ENCODE data around the gene QRFP.

Gene QRFP

DNA sequence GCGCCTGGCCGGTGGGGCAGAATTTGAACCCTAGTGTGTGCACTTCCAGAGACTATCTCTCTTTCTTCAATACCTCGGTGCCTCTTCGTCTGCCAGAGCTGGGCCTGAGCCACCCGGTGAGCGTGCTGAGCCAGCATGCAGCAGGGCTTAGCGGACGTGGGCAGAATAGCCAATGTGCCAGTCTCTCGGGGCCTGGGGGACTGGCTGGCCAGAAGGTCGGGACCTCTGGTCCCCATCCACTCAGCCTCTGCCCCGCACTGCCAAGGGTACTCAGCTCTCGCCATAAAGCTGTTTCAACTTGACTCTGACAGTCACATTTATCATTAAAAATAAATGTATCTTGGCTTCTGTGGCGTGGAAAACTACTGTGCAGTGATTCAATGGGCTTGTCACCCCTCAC is 46.6 kb upstream of the QRFP start:
- no peaks in the 10 kb centered on the region for H3K36me3 ChIP-seq (replicated peaks; ENCODE audit: low read depth, low read length)

DNA sequence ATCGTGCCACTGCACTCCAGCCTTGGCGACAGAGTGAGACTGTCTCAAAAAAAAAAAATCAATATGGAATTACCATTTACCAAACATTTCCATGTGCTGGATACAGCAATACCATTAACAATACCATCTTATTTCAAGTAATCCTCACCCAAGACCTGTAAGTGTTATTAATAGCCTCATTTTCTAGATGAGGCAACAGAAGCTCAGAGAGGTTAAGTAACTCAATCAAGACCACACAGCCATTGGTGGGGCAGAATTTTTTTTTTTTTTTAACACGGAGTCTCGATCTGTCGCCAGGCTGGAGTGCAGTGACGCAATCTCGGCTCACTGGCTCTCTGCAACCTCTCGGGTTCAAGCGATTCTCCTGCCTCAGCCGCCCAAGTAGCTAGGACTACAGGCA is 46.1 kb upstream of the QRFP start:
- no peak overlapping the region for H3K4me2 ChIP-seq (ENCODE audit: low read length)
- H2AFZ ChIP-seq (ENCODE audit: low read depth, low read length) = no peak overlapping the region
- TF ChIP-seq EZH2phosphoT487 (IDR thresholded peaks at IDR 0.05; ENCODE audit: low read depth) = no peak
- TF ChIP-seq, protein P1, sequence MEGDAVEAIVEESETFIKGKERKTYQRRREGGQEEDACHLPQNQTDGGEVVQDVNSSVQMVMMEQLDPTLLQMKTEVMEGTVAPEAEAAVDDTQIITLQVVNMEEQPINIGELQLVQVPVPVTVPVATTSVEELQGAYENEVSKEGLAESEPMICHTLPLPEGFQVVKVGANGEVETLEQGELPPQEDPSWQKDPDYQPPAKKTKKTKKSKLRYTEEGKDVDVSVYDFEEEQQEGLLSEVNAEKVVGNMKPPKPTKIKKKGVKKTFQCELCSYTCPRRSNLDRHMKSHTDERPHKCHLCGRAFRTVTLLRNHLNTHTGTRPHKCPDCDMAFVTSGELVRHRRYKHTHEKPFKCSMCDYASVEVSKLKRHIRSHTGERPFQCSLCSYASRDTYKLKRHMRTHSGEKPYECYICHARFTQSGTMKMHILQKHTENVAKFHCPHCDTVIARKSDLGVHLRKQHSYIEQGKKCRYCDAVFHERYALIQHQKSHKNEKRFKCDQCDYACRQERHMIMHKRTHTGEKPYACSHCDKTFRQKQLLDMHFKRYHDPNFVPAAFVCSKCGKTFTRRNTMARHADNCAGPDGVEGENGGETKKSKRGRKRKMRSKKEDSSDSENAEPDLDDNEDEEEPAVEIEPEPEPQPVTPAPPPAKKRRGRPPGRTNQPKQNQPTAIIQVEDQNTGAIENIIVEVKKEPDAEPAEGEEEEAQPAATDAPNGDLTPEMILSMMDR (IDR thresholded peaks at IDR 0.05; ENCODE audit: low read depth, low read length) = no peak
- peaks cover 31% of the 10 kb centered on the region for H3K27me3 ChIP-seq (ENCODE audit: low read depth, low read length)
- no peaks in the 10 kb centered on the region for H3K79me2 ChIP-seq (ENCODE audit: low read length)
- H4K20me1 ChIP-seq (ENCODE audit: insufficient read depth, low read length) = no peaks in the 10 kb centered on the region
- H3K9ac ChIP-seq (ENCODE audit: low read length) = no peak overlapping the region
- no peaks in the 10 kb centered on the region for H3K4me1 ChIP-seq (ENCODE audit: low read length)
- H3K9me3 ChIP-seq (ENCODE audit: insufficient read depth, low read length) = no peaks in the 10 kb centered on the region
- no peak overlapping the region for H3K27ac ChIP-seq (ENCODE audit: low read length)
- H3K36me3 ChIP-seq (replicated peaks; ENCODE audit: low read depth, low read length) = no peaks in the 10 kb centered on the region
- H3K4me3 ChIP-seq (ENCODE audit: low read length) = no peak overlapping the region

More for the DNA sequence above, 46.6 kb upstream of the QRFP start:
- no peak overlapping the region for H3K4me3 ChIP-seq (ENCODE audit: low read length)
- no peaks in the 10 kb centered on the region for H4K20me1 ChIP-seq (ENCODE audit: insufficient read depth, low read length)
- H3K9me3 ChIP-seq (ENCODE audit: insufficient read depth, low read length) = no peaks in the 10 kb centered on the region
- H3K27me3 ChIP-seq (ENCODE audit: low read depth, low read length) = peaks cover 29% of the 10 kb centered on the region
- no peak overlapping the region for H3K9ac ChIP-seq (ENCODE audit: low read length)
- no peak overlapping the region for H2AFZ ChIP-seq (ENCODE audit: low read depth, low read length)
- TF ChIP-seq, protein P1 (IDR thresholded peaks at IDR 0.05; ENCODE audit: low read depth, low read length) = no peak
- no peak for TF ChIP-seq EZH2phosphoT487 (IDR thresholded peaks at IDR 0.05; ENCODE audit: low read depth)
- H3K79me2 ChIP-seq (ENCODE audit: low read length) = no peaks in the 10 kb centered on the region
- no peak overlapping the region for H3K27ac ChIP-seq (ENCODE audit: low read length)
- H3K4me2 ChIP-seq (ENCODE audit: low read length) = no peak overlapping the region
- no peaks in the 10 kb centered on the region for H3K4me1 ChIP-seq (ENCODE audit: low read length)

DNA sequence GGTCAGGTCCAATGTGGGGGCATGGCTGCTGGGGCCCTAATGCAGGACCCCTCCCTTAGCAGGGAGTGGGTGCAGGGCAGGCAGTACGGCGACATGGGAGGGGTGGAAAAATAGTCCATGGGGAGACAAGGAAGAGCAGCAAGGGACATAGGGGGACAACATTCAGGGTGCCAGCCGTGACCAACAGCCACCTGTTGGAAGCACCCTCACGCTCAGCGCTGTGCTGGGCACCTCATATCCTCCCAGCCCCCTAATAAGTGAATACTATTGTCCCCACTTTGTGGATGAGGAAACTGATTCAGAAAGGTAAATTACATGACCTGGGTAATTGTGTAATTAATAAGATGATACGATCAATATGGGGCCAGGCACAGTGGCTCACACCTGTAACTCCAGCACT is 45.5 kb upstream of the QRFP start:
- Histone ChIP-seq H3K4me1 (ENCODE audit: low read length) (no peaks in the 10 kb centered on the region), H3K36me3 (replicated peaks; ENCODE audit: low read depth, low read length) (no peaks in the 10 kb centered on the region), H3K4me3 (ENCODE audit: low read length) (no peak overlapping the region), H2AFZ (ENCODE audit: low read depth, low read length) (no peak overlapping the region), H3K9me3 (ENCODE audit: insufficient read depth, low read length) (no peaks in the 10 kb centered on the region), H3K9ac (ENCODE audit: low read length) (no peak overlapping the region), H3K4me2 (ENCODE audit: low read length) (no peak overlapping the region), H3K79me2 (ENCODE audit: low read length) (no peaks in the 10 kb centered on the region), H3K27ac (ENCODE audit: low read length) (no peak overlapping the region), H4K20me1 (ENCODE audit: insufficient read depth, low read length) (no peaks in the 10 kb centered on the region), H3K27me3 (ENCODE audit: low read depth, low read length) (peaks cover 33% of the 10 kb centered on the region)
- TF ChIP-seq EZH2phosphoT487 (IDR thresholded peaks at IDR 0.05; ENCODE audit: low read depth) = no peak
- TF ChIP-seq, protein P1 (IDR thresholded peaks at IDR 0.05; ENCODE audit: low read depth, low read length) = no peak

DNA sequence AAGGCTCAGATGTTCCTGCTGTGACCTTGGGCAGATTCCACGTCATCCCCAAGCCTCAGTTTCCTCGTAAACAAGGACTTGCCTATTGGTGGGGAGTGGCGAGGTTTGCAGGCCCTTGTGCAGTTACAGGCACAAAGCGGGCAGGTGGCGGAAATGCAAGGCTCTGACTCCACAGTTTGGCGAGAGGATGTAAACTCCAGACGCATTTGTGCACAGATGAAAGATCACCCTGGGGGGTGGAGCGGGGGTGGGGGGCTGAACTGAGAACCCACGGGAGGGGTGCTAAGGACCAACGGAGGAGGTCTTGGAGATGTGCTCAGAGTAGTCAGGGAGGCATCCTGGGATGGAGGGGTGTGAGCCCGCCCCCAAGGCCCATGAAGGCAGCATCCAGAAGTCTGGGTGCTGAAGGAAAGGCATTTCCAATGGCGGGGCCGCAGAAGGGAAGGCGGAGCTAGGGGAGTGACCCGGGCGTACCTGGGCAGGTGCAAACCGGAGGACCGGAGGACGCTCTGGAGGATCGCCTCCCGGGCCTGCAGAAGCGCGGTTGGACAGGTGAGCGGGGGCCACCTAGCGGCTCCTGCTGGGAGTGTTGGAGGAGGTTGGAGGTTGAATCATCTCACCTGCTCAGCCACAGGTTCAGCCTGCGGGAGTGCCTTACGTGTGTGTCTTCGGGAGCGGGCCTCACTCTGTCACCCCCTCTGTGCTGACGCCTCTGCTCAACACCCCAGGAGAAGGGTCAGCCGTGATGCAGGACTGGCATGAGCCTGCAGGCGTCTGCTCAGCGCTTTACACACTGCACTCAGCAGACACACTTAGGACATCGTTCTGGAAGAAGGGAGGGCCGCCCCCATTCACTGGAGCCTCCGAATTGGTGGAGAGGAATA is 44.3 kb upstream of the QRFP start:
- peak overlapping the region; percentile 27 for H3K4me3 ChIP-seq (ENCODE audit: low read length)
- peaks cover 33% of the 10 kb centered on the region for H3K27me3 ChIP-seq (ENCODE audit: low read depth, low read length)
- no peak overlapping the region for H2AFZ ChIP-seq (ENCODE audit: low read depth, low read length)

More for the DNA sequence above, 44.3 kb upstream of the QRFP start:
- H3K79me2 ChIP-seq (ENCODE audit: low read length) = no peaks in the 10 kb centered on the region
- peak overlapping the region; percentile 34 for H3K4me2 ChIP-seq (ENCODE audit: low read length)
- no peaks in the 10 kb centered on the region for H4K20me1 ChIP-seq (ENCODE audit: insufficient read depth, low read length)
- TF ChIP-seq EZH2phosphoT487 (IDR thresholded peaks at IDR 0.05; ENCODE audit: low read depth) = no peak
- TF ChIP-seq, protein P1 (IDR thresholded peaks at IDR 0.05; ENCODE audit: low read depth, low read length) = peak; percentile 84
- H3K9ac ChIP-seq (ENCODE audit: low read length) = no peak overlapping the region
- H3K4me1 ChIP-seq (ENCODE audit: low read length) = peaks cover 8% of the 10 kb centered on the region
- H3K36me3 ChIP-seq (replicated peaks; ENCODE audit: low read depth, low read length) = no peaks in the 10 kb centered on the region
- no peak overlapping the region for H3K27ac ChIP-seq (ENCODE audit: low read length)
- H3K9me3 ChIP-seq (ENCODE audit: insufficient read depth, low read length) = no peaks in the 10 kb centered on the region
